Calu3 (cell line): ENCODE data around the gene VPS13D. TPM values are rescaled to one million over a fixed set of nuclear protein-coding genes. Genes with fewer than 3 reads are reported as not detected.

Experiments used
- BruUV-seq: library from RNA; stranded (reverse); fragments of 400-500 nt; replicated peaks from 2 replicates; lab custom pipeline; 2021; lab: Mats Ljungman, UMichigan
- CTCF ChIA-PET: fragments of 300-600 bp; sonication (Branson Sonifier 250); formaldehyde crosslinking; loops from one replicate; lab custom pipeline; 2022; ENCODE audit warnings: antibody characterized with exemption; lab: Charles Lee
- DNase-seq: peaks from one replicate; pipeline ENCODE4 v3.0.0; 2022
- H3K27ac Mint-ChIP-seq: one replicate; pipeline ENCODE4 v1.8.0; 2022; ENCODE audit warnings: mixed read lengths; ENCODE audit not compliant: unreplicated experiment
- H3K27me3 Mint-ChIP-seq: one replicate; pipeline ENCODE4 v1.8.0; 2022; ENCODE audit warnings: mixed read lengths; ENCODE audit not compliant: unreplicated experiment
- H3K36me3 Mint-ChIP-seq: one replicate; pipeline ENCODE4 v1.8.0; 2022; ENCODE audit warnings: mild to moderate bottlenecking, moderate library complexity, mixed read lengths; ENCODE audit not compliant: insufficient read depth, unreplicated experiment
- H3K4me1 Mint-ChIP-seq: one replicate; pipeline ENCODE4 v1.8.0; 2022; ENCODE audit warnings: mild to moderate bottlenecking, low read depth, mixed read lengths; ENCODE audit not compliant: unreplicated experiment
- H3K4me3 Mint-ChIP-seq: one replicate; pipeline ENCODE4 v1.8.0; 2022; ENCODE audit warnings: mild to moderate bottlenecking, low read depth, moderate library complexity, mixed read lengths; ENCODE audit not compliant: unreplicated experiment
- H3K9me3 Mint-ChIP-seq: one replicate; pipeline ENCODE4 v1.8.0; 2022; ENCODE audit warnings: low read depth, mixed read lengths; ENCODE audit not compliant: unreplicated experiment
- intact Hi-C: fragments of 100-400 bp; cut with micrococcal nuclease; formaldehyde crosslinking; loops from one replicate; pipeline ENCODE4 v1.10.0; 2022; ENCODE audit not compliant: unreplicated experiment
- total RNA-seq: library from RNA; stranded (reverse); gene quantifications from 2 replicates; pipeline ENCODE4 v1.2.3, GENCODE V29; 2022
- TF ChIP-seq, protein P1 (sequence below): fragments of 200-600 bp; IDR thresholded peaks from one replicate; pipeline ENCODE4 v1.8.0; 2022; ENCODE audit warnings: antibody characterized with exemption; ENCODE audit not compliant: unreplicated experiment

VPS13D gene
- total RNA-seq, 1 experiment from 2014 or later = 30.6 TPM

DNA sequence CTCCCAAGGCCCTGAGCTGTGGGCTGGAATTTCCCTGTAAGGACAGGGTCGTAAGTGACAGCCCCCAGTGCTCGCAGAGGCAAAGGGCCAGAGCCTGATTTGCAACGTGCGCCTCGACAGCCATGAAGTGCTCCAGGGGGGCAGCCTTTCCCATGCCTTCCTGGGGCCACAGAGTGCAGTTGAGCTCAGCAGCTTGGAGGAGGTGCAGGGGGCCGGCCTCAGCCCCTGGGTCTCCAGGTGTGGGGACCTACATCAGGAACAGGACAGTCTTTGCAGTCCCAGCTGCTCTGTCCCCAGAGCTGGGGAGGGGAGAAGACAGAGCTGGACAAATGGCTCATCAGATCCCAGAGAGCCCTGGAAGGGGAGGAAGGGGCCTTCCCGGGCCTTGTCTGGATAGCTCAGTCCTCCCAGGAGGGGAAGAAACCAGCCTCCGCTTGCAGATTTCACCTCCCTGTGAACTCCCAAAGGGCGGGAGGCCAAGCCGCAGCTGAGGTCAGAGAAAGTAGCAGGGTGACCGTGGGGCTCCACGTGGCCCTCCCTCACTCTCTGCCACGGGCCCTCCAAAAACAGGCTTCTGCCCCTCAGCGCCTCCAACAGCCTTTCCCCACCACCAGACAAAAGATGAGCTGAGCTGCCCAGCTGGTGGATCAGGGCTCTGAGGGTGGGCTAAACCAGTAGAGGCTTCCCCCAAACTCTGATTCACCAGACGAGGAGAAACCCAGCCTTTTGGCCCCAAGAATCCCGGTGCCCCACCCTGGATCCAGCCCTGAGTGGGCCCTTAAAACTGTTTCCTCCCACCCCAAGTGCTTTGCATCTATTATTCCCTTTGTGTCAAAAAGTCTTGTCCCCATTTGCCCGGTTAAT, 311.7 kb downstream of the VPS13D start:
- intact Hi-C loops = loop anchor here (2.0 to 10.0 kb wide), 5 partner anchors 55 to 227 kb away; partner anchors contain the start of gene DHRS3
- peaks cover 7% of the 10 kb centered on the region for H3K9me3 Mint-ChIP-seq
- CTCF ChIA-PET = interaction anchor here (1.0 kb wide), 1 partner anchor 227 kb away, joined by 4 read pairs; no protein-coding TSS in a partner anchor
- H3K27me3 Mint-ChIP-seq = no peaks in the 10 kb centered on the region
- peak overlapping the region; percentile 67 for H3K27ac Mint-ChIP-seq
- peak overlapping the region; percentile 18 for H3K4me3 Mint-ChIP-seq
- peaks cover 47% of the 10 kb centered on the region for H3K4me1 Mint-ChIP-seq
- BruUV-seq = no TSS peak
- TF ChIP-seq, protein P1, sequence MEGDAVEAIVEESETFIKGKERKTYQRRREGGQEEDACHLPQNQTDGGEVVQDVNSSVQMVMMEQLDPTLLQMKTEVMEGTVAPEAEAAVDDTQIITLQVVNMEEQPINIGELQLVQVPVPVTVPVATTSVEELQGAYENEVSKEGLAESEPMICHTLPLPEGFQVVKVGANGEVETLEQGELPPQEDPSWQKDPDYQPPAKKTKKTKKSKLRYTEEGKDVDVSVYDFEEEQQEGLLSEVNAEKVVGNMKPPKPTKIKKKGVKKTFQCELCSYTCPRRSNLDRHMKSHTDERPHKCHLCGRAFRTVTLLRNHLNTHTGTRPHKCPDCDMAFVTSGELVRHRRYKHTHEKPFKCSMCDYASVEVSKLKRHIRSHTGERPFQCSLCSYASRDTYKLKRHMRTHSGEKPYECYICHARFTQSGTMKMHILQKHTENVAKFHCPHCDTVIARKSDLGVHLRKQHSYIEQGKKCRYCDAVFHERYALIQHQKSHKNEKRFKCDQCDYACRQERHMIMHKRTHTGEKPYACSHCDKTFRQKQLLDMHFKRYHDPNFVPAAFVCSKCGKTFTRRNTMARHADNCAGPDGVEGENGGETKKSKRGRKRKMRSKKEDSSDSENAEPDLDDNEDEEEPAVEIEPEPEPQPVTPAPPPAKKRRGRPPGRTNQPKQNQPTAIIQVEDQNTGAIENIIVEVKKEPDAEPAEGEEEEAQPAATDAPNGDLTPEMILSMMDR = no peak
- H3K36me3 Mint-ChIP-seq = peaks cover 17% of the 10 kb centered on the region
- peak; percentile 70 for DNase-seq

DNA sequence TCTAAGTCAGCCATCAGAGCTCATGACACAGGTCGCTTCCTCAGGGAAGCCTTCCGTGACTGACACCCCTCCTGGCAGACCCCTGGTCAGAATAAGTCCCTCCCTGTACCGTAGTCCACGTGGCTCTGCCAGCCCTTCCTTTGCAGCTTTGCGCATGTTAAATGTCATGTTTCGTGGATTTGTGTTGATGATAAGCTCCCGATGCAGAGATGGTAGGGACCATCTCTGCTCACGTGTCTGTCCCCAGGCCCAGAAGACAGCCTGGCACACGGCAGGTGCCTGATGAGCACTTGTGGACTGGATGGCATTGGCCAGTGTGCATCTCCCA, 312.3 kb downstream of the VPS13D start:
- H3K36me3 Mint-ChIP-seq = peaks cover 17% of the 10 kb centered on the region
- H3K27me3 Mint-ChIP-seq = no peaks in the 10 kb centered on the region
- TF ChIP-seq, protein P1 = no peak
- CTCF ChIA-PET = interaction anchor here (1.0 kb wide), 1 partner anchor 228 kb away, joined by 4 read pairs; no protein-coding TSS in a partner anchor
- peaks cover 44% of the 10 kb centered on the region for H3K4me1 Mint-ChIP-seq
- DNase-seq = no peak
- intact Hi-C loops = loop anchor here (5.0 to 10.0 kb wide), 3 partner anchors 75 to 227 kb away; partner anchors contain the start of gene DHRS3
- peak overlapping the region; percentile 67 for H3K27ac Mint-ChIP-seq
- peak overlapping the region; percentile 18 for H3K4me3 Mint-ChIP-seq
- H3K9me3 Mint-ChIP-seq = peaks cover 6% of the 10 kb centered on the region
- no TSS peak for BruUV-seq

DNA sequence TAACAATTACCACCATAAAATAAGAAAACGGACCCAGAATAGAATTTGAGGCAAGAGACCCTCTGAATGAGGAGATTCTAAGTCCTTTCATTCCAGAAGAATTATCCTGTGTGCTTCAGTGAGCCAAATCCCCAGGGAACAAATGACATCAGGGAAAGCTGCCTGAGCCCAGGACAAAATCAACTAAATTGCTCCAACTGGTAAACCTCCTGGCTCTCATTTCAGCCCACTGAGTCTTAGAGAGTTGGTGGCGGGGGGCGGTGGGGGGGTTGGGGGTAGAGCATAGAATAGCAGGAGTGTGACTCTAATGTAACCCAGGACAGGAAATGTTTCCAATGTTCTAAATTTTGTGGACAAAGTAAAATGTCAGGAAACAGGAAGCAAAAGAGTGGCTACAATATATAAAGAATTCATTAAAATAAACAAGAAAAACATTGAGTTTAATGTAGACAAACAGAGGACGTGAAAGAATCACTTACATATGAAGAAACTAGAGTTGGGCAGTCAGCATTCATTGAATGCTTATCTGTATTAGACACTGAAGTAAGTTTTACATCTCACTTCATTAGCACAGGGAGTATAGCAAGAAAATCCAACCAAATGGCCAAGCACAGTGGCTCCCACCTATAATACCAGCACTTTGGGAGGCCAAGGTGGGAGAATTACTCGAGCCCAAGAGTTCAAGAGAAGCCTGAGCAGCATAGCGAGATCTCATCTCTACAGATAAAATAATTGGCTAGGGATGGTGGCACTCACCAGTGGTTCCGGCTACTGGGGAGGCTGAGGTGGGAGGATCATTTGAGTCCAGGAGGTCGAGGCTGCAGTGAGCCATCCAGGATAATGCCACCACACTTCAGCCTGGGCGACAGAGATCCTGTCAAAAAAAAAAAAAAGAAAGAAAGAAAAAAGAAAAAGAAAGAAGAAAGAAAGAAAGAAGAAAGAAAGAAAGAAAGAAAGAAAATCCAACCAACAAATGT, 313.1 kb downstream of the VPS13D start:
- CTCF ChIA-PET = interaction anchor here (0.6 kb wide), 1 partner anchor 15 kb away, joined by 5 read pairs; no protein-coding TSS in a partner anchor
- Mint-ChIP-seq H3K4me3 (peak overlapping the region; percentile 18), H3K36me3 (peaks cover 17% of the 10 kb centered on the region), H3K27me3 (no peaks in the 10 kb centered on the region), H3K27ac (peak overlapping the region; percentile 67), H3K9me3 (no peaks in the 10 kb centered on the region), H3K4me1 (peaks cover 36% of the 10 kb centered on the region)
- TF ChIP-seq, protein P1 = no peak
- DNase-seq = no peak
- BruUV-seq = no TSS peak
- intact Hi-C loops = loop anchor here (5.0 to 10.0 kb wide), 3 partner anchors 74 to 228 kb away; partner anchors contain the start of gene DHRS3

DNA sequence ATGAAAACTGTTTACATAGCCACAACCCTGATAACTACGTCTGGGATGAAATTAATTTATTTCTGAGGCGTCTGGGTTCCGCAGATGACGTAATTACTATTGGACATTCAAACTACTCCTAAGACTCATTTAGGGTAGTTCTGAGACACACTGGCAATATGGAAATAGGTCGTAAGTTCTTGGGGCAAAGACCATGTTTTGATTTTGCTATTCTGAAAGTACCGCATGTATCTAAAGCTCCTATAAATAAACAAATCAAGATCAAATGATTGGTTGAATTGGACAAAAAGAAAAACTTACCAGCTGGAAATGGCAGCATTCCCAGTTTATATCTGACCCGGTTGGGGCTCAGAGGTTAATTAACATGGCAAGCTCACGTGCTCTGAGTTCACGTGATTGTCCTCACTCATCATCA, 313.9 kb downstream of the VPS13D start:
- TF ChIP-seq, protein P1 = no peak
- Mint-ChIP-seq H3K4me1 (peaks cover 34% of the 10 kb centered on the region), H3K9me3 (no peaks in the 10 kb centered on the region), H3K4me3 (no peak overlapping the region), H3K27ac (peak overlapping the region; percentile 67), H3K27me3 (no peaks in the 10 kb centered on the region), H3K36me3 (peaks cover 17% of the 10 kb centered on the region)
- no TSS peak for BruUV-seq
- CTCF ChIA-PET = interaction anchor here (0.6 kb wide), 1 partner anchor 14 kb away, joined by 5 read pairs; no protein-coding TSS in a partner anchor
- intact Hi-C loops = loop anchor here (5.0 to 10.0 kb wide), 3 partner anchors 74 to 229 kb away; partner anchors contain the start of gene DHRS3
- no peak for DNase-seq
